Measurements from ENCODE around the gene AKAP13.
"Not testable (repeated sequence)": the region's sequence is repeated elsewhere in the genome, so short reads cannot be mapped to it uniquely, and the experiment has no call there.

AKAP13 gene

GRCh38 chr15:85780225-85780985 is 400.0 kb downstream of the AKAP13 start:
- no peak for DNase-seq

GRCh38 chr15:85781099-85781498 is 400.7 kb downstream of the AKAP13 start:
- no peak for DNase-seq

- no peak for DNase-seq
Observed at GRCh38 chr15:85782064-85782463, 401.7 kb downstream of the AKAP13 start.

GRCh38 chr15:85785887-85786780 is 405.7 kb downstream of the AKAP13 start:
- DNase-seq: no peak

GRCh38 chr15:85786781-85787114 is 406.3 kb downstream of the AKAP13 start:
- DNase-seq: no peak

- DNase-seq: no peak
Observed at GRCh38 chr15:85788771-85789495, 408.5 kb downstream of the AKAP13 start.

- DNase-seq: no peak
Observed at GRCh38 chr15:85789496-85789875, 409.1 kb downstream of the AKAP13 start.

GRCh38 chr15:85792102-85792731 is 411.8 kb downstream of the AKAP13 start:
- DNase-seq: no peak

GRCh38 chr15:85792912-85793590 is 412.6 kb downstream of the AKAP13 start:
- DNase-seq: peak in 1 of 2 donors; percentile 32

GRCh38 chr15:85793641-85794597 is 413.5 kb downstream of the AKAP13 start:
- peak in 1 of 2 donors; percentile 33 for DNase-seq

- DNase-seq: peak; percentile 95 to 96
Observed at GRCh38 chr15:85794598-85795336, 414.4 kb downstream of the AKAP13 start, which contains the start of gene KLHL25. Gene KLHL25 (minus strand): TSS chr15:85794925. CDS start chr15:85769810, 25,115 bp downstream.

GRCh38 chr15:85795337-85796305 is 415.2 kb downstream of the AKAP13 start:
- no peak for DNase-seq

- not testable (repeated sequence) for DNase-seq
Observed at GRCh38 chr15:85796371-85796770, 416.0 kb downstream of the AKAP13 start.

Data from CD4-positive, alpha-beta T cell treated with Interleukin-4 for 1 hour (primary cell).